Activated T-helper 1 cell treated with anti-CD3 and anti-CD28 coated beads, Interleukin-2, amount 50 U/mL, for 16 hours (primary cell): ENCODE results near the gene TRIM50.
"Not testable (repeated sequence)": the region's sequence is repeated elsewhere in the genome, so short reads cannot be mapped to it uniquely, and the experiment has no call there.

Experiments
- DNase-seq, 2 donors: peaks; one replicate each; pipeline ENCODE4 v3.0.0-alpha.2; 2020; ENCODE audit warnings: low read depth in 1 of 2, low spot score in 1 of 2

Gene TRIM50

GRCh38 chr7:73327922-73328321, at the start of gene TRIM50, which contains the start of gene FKBP6:
Gene TRIM50 (minus strand): TSS chr7:73328082. CDS start chr7:73324787, 3,295 bp downstream.
Gene FKBP6 (plus strand): TSS chr7:73328161. CDS start chr7:73328429, 268 bp downstream.
- DNase-seq = not testable (repeated sequence)

DNA sequence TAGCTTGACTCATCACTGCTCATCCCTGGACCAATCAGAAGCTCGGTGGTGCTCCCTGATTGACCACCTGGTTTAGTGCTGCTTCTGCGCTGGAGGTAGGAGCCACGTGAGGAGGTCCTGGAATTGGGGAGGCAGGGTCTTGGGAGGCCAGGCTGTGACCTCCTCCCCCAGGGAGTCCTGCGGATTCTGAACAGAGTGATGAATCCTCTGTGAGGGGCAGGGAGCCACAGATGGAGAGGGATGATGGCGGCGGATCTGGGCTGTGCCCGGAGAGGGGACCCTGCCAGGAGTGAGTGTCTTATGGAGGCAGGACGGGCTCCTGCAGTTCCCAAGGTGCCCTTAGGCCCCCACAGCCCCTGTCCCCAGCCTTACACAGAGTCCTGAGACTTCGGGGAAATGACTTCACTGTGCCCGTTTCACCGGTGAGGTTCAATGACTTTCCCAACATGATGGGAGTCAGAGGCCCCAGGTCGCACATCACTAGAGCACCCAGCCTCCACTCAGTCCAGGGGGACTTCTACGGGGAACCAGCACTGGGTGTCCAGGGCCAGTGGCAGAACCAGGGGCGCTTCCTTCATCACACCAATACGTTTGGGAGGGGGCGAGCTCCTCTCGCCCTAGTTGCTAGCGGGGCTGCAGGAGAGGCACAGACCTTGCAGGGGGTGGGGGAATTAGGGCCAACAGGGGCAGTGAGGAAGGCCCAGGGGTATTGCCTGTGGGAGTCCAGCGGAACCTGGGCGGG, 49.0 kb upstream of the TRIM50 start:
- no peak for DNase-seq

DNA sequence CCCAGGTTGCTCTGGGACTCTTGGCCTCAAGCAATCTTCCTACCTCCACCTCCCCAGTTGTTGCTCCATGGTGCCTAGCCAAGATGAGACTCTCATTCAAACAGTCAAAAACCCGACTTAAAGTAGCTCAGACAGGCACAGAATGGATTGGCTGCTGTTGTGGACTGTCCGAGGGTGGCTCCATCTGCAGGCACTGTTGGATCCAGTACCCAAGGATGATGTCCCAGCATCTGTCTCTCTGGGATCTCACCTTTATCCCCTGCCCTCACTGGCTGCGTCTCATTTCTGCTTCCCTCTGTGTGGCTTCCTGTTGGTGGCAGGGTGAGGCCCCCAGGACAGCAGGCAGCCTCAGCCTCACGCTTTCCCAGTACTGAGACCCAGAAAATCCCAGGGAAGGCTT, 48.4 kb upstream of the TRIM50 start:
- DNase-seq = not testable (repeated sequence)

DNA sequence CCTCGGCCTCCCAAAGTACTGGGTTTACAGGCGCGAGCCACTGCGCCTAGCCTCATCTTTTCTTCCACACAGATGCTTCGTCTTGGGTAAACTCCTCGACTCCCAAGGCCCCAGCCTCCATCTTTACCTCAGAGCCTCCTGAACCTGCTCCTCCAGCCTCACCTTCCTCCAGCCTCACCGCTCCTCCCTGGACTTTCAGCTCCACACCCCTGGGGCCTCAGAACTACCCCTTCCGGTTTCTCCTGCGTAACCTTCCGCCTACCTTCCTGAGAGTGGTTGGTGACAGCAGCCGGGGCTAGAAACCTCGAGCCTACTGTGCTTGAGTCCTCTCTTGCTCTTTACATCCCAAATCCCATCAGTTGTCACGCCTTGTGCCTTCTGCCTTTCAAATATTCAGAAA, 45.9 kb upstream of the TRIM50 start:
- DNase-seq = no peak

DNA sequence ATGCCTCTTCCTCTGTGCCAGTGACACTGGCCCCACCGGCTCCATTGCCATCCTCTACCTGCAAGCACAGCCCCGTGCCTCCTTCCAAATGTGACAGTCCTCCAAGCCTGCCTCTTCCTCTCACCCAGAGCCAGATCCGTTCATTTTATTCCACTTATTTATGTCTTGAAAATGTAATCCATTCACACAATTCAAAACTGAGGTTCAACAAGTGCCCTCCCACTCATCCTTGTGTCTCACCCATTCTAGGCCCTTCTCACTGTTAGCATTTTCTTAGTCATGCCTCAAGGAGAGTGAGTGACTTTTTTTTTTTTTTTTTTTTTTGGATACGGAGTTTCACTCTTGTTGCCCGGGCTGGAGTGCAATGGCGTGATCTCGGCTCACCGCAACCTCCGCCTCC, 41.7 kb upstream of the TRIM50 start:
- no peak for DNase-seq

DNA sequence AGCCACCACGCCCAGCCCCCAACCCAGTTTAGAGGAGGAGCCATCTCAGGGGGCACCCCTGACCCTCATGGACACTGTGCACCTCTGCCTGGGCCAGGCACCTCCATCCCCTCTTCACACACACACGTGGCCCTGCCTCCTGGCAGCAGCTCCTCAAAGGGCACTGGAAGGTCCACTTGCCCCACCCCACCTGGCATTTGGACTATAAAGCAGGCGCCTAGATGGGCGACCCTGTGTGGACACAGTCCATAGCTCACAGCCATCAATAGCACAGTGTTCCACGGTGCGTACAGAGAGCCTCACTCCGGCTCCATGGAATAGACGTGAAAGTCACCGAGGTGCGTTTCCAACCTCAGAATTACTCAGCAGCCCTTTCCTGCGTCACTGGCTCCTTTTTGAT, 41.1 kb upstream of the TRIM50 start:
- DNase-seq = no peak

- DNase-seq = no peak
Observed at GRCh38 chr7:73366990-73367389, 39.1 kb upstream of the TRIM50 start.

- no peak for DNase-seq
Observed at GRCh38 chr7:73366127-73366526, 38.2 kb upstream of the TRIM50 start.

- DNase-seq = no peak
Observed at GRCh38 chr7:73364006-73364728, 36.3 kb upstream of the TRIM50 start.

- no peak for DNase-seq
Observed at GRCh38 chr7:73363225-73364005, 35.5 kb upstream of the TRIM50 start.

DNA sequence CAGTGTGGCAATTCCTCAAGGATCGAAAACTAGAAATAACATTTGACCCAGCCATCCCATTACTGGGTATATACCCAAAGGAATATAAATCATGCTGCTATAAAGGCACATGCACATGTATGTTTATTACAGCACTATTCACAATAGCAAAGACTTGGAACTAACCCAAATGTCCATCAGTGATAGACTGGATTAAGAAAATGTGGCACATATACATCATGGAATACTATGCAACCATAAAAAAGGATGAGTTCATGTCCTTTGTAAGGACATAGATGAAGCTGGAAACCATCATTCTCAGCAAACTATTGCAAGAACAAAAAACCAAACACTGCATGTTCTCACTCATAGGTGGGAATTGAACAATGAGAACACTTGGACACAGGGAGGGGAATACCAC, 32.7 kb upstream of the TRIM50 start:
- DNase-seq = not testable (repeated sequence)

DNA sequence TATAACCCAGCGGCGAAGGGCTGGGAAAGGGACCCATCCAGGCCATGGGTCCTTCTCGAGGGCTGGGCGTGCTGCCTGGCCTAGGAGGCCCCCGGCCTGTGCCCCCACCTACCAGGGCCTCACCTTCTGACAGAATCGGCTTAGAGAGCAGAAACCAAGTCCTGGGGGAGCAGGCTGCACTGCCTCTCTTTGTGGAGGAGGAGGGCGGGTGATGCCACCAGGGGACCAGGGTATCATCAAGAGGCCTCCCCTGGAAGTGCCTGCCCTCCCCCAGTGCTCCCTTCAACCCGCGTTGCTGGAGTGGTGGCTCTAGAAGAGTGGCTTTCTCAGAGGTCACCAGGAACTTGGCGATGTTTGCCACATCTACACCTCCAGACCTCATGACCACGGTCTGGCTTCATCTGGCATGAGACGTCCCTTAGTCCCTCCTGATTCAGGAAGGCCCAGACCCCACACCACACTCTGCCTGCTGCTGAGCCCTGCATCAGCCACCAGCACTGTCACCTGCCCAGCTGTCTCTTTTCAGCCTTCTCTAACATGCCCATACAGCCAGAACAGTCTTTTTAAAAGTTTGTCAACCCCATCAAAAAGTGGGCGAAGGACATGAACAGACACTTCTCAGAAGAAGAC, 32.0 kb upstream of the TRIM50 start:
- no peak for DNase-seq

GRCh38 chr7:73359306-73359705, 31.4 kb upstream of the TRIM50 start:
- no peak for DNase-seq

GRCh38 chr7:73358590-73359275, 30.9 kb upstream of the TRIM50 start:
- DNase-seq = no peak

- no peak for DNase-seq
Observed at GRCh38 chr7:73356159-73356558, 28.3 kb upstream of the TRIM50 start.

GRCh38 chr7:73354821-73355220, 26.9 kb upstream of the TRIM50 start:
- no peak for DNase-seq

GRCh38 chr7:73354196-73354595, 26.3 kb upstream of the TRIM50 start:
- no peak for DNase-seq

GRCh38 chr7:73353243-73353642, 25.4 kb upstream of the TRIM50 start:
- DNase-seq = no peak

GRCh38 chr7:73352784-73353183, 24.9 kb upstream of the TRIM50 start:
- DNase-seq = no peak

- no peak for DNase-seq
Observed at GRCh38 chr7:73351447-73352167, 23.7 kb upstream of the TRIM50 start.
